GM12865 (cell line): Measurements from ENCODE around the gene PRR35.

Experiments
- DNase-seq: peaks from one replicate; pipeline ENCODE4 v3.0.0; 2010; ENCODE audit warnings: low read depth
- H3K4me3 ChIP-seq: 2 replicates; pipeline ENCODE4 v1.5.1; 2011; ENCODE audit warnings: mild to moderate bottlenecking, low read depth, low read length, control low read depth
- CTCF ChIP-seq: IDR thresholded peaks from 2 replicates; pipeline ENCODE4 v1.5.1; 2011; ENCODE audit warnings: low read length, control low read depth, low read depth, inconsistent platforms; ENCODE audit not compliant: insufficient read depth; ENCODE audit errors: missing control alignments

The PRR35 gene

GRCh38 chr16:524274-525040 is 35.7 kb upstream of the PRR35 start:
- DNase-seq: no peak
- H3K4me3 ChIP-seq: no peak overlapping the region
- TF ChIP-seq CTCF: no peak

- no peak for DNase-seq
- peak overlapping the region; percentile 4 for H3K4me3 ChIP-seq
- no peak for TF ChIP-seq CTCF
These were observed 35.1 kb upstream of the PRR35 start for GRCh38 chr16:525123-525519.

GRCh38 chr16:525520-526180 is 34.5 kb upstream of the PRR35 start:
- TF ChIP-seq CTCF: no peak
- DNase-seq: peak; percentile 91
- H3K4me3 ChIP-seq: peak overlapping the region; percentile 96

GRCh38 chr16:526181-527014 is 33.8 kb upstream of the PRR35 start:
- peak overlapping the region; percentile 96 for H3K4me3 ChIP-seq
- no peak for TF ChIP-seq CTCF
- peak; percentile 43 for DNase-seq

DNA sequence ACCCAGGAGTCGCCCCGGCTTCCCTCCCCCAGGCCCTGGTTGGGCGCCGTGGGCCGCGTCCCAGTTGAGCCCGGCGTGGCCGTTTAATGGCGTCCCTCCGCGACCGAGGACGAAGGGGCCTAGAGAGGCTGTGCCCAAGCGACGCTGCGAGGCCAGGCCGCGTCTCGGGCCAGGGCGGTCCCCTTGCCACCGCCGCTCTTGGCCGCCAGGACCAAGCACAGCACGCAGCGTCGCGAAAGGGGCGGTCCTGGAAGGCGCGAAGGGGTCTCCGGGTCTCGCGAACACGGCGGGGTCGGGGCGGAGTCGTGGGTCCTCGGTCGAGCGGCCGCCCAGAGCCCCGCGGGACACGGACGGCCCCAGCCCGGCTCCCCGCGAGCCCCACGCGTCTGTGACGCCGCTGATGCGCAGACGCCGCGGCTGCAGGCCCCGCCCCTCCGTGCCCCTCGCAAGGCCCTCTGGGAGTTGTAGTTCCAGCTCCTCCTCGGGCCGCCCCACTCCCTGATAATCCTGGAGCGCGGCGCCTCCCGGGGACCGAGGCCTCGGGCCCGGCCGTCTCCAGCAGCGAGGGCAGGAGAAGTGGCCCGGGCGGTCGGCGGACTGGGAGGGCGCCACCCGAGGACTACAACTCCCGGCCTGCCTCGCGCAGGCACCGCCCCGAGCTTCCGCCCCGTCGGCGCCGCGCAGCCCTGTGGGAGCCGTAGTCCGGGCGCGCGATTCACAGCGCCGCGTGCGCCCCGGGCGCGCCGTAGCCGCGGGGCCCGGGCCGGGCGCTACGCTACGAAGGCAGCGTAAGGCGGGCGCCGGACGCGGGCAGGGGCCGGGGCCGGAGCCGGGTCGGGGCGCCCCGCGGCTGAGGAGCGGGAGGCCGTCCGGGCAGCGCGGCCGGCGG is 32.9 kb upstream of the PRR35 start, which contains the start of gene CAPN15:
CAPN15 (plus strand) TSS at position 698 of the 889 bp plus-strand sequence. CDS start 19,127 bp downstream, outside the sequence.
- H3K4me3 ChIP-seq: peak within 1 kb of the TSS; percentile 96

More for the DNA sequence above, 32.9 kb upstream of the PRR35 start, which contains the start of gene CAPN15:
- no peak for TF ChIP-seq CTCF
- peak; percentile 92 for DNase-seq
